Thyroid gland (tissue), 4 donors: ENCODE data around the gene ORM1. TPM values are rescaled to one million over a fixed set of nuclear protein-coding genes. Genes with fewer than 3 reads are reported as not detected.

Source experiments
- DNase-seq, 2 donors: peaks; one replicate each; pipeline ENCODE4 v3.0.0-alpha.2; 2019
- H3K27ac ChIP-seq, 3 donors: fragments of 200-600 bp; sonication (generic); 1 replicate in 2 of 3; 2 replicates in 1 of 3; pipeline ENCODE4 v1.5.1; 2016 to 2019; ENCODE audit warnings: mild to moderate bottlenecking in 1 of 3, moderate library complexity in 1 of 3
- H3K27me3 ChIP-seq: fragments of 200-600 bp; sonication (generic); one replicate; pipeline ENCODE4 v1.5.1; 2019
- H3K36me3 ChIP-seq, 2 donors: fragments of 200-600 bp; sonication (generic); one replicate each; pipeline ENCODE4 v1.5.1; 2016 to 2019
- H3K4me1 ChIP-seq, 2 donors: fragments of 200-600 bp; sonication (generic); one replicate each; pipeline ENCODE4 v1.5.1; 2017 to 2019
- H3K4me3 ChIP-seq, 3 donors: fragments of 200-600 bp; sonication (generic); replicated peaks in 1 of 3; 1 replicate in 2 of 3; 2 replicates in 1 of 3; pipeline ENCODE4 v1.5.1; 2016; ENCODE audit warnings: mild to moderate bottlenecking in 1 of 3
- H3K9me3 ChIP-seq: fragments of 200-600 bp; sonication (generic); one replicate; pipeline ENCODE4 v1.5.1; 2017
- POLR2A ChIP-seq, 2 donors: fragments of 450-650 bp; IDR thresholded peaks; one replicate each; pipeline ENCODE4 v1.6.1; 2017; ENCODE audit warnings: antibody characterized with exemption in 2 of 2, mild to moderate bottlenecking in 2 of 2, moderate library complexity in 1 of 2
- WGBS, 2 donors: methylation state at CpG; one replicate each; pipeline ENCODE4 v1.1.5; 2017; 5-methylcytosine and 5-hydroxymethylcytosine counted together
- intact Hi-C: fragments of 100-400 bp; cut with DNase I; formaldehyde crosslinking; loops from one replicate; pipeline ENCODE4 v1.15.1; 2023
- total RNA-seq, 4 donors: library from RNA; depleted of rRNA; stranded (reverse); fragments of >200 nt; gene quantifications; one replicate each; pipeline ENCODE4 v1.2.3, GENCODE V29; 2016
- TF ChIP-seq, protein P1 (sequence below), 6 experiments: fragments of 200-600 bp in 3 of 6; fragments of 450-650 bp in 3 of 6; sonication (generic) in 3 of 6; IDR thresholded peaks; one replicate each; pipeline ENCODE4 v1.5.1; 2016 to 2019; ENCODE audit warnings: antibody characterized with exemption in 6 of 6, mild to moderate bottlenecking in 2 of 6, inconsistent platforms in 1 of 6, moderate library complexity in 1 of 6

The ORM1 gene
- total RNA-seq, 4 donors from 2014 or later: not detected

- Histone ChIP-seq H3K36me3 (no peaks in the 10 kb centered on the region), H3K9me3 (no peaks in the 10 kb centered on the region), H3K4me1 (no peaks in the 10 kb centered on the region), H3K4me3 (no peak overlapping the region), H3K27me3 (no peaks in the 10 kb centered on the region), H3K27ac (no peak overlapping the region)
- TF ChIP-seq POLR2A (IDR thresholded peaks at IDR 0.05): no peak
- TF ChIP-seq, protein P1, sequence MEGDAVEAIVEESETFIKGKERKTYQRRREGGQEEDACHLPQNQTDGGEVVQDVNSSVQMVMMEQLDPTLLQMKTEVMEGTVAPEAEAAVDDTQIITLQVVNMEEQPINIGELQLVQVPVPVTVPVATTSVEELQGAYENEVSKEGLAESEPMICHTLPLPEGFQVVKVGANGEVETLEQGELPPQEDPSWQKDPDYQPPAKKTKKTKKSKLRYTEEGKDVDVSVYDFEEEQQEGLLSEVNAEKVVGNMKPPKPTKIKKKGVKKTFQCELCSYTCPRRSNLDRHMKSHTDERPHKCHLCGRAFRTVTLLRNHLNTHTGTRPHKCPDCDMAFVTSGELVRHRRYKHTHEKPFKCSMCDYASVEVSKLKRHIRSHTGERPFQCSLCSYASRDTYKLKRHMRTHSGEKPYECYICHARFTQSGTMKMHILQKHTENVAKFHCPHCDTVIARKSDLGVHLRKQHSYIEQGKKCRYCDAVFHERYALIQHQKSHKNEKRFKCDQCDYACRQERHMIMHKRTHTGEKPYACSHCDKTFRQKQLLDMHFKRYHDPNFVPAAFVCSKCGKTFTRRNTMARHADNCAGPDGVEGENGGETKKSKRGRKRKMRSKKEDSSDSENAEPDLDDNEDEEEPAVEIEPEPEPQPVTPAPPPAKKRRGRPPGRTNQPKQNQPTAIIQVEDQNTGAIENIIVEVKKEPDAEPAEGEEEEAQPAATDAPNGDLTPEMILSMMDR (IDR thresholded peaks at IDR 0.05): no peak
- 93 to 96% methylated on average over 10 of the region's 10 CpGs for WGBS, 2 donors
- intact Hi-C loops: no loop called here
- DNase-seq: no peak
Measured at GRCh38 chr9:114282104-114282485, 40.8 kb upstream of the ORM1 start.

- no peaks in the 10 kb centered on the region for H3K27me3 ChIP-seq
- no peak for DNase-seq
- no peak overlapping the region for H3K4me3 ChIP-seq
- H3K9me3 ChIP-seq: no peaks in the 10 kb centered on the region
- intact Hi-C loops: no loop called here
- H3K27ac ChIP-seq: no peak overlapping the region
- no peak for TF ChIP-seq POLR2A (IDR thresholded peaks at IDR 0.05)
- TF ChIP-seq, protein P1 (IDR thresholded peaks at IDR 0.05): no peak
- H3K4me1 ChIP-seq: no peaks in the 10 kb centered on the region
- 84 to 91% methylated on average over 6 of the region's 6 CpGs for WGBS, 2 donors
- H3K36me3 ChIP-seq: no peaks in the 10 kb centered on the region
Measured at GRCh38 chr9:114282507-114282906, 40.4 kb upstream of the ORM1 start.

GRCh38 chr9:114282926-114283325 is 40.0 kb upstream of the ORM1 start:
- WGBS, 2 donors: 72 to 73% methylated on average over 5 of the region's 5 CpGs
- H3K4me1 ChIP-seq: no peaks in the 10 kb centered on the region
- H3K9me3 ChIP-seq: no peaks in the 10 kb centered on the region
- no peak overlapping the region for H3K4me3 ChIP-seq
- H3K27ac ChIP-seq: no peak overlapping the region
- DNase-seq: no peak
- TF ChIP-seq POLR2A (IDR thresholded peaks at IDR 0.05): no peak
- TF ChIP-seq, protein P1 (IDR thresholded peaks at IDR 0.05): no peak
- H3K27me3 ChIP-seq: no peaks in the 10 kb centered on the region
- intact Hi-C loops: no loop called here
- H3K36me3 ChIP-seq: no peaks in the 10 kb centered on the region

DNA sequence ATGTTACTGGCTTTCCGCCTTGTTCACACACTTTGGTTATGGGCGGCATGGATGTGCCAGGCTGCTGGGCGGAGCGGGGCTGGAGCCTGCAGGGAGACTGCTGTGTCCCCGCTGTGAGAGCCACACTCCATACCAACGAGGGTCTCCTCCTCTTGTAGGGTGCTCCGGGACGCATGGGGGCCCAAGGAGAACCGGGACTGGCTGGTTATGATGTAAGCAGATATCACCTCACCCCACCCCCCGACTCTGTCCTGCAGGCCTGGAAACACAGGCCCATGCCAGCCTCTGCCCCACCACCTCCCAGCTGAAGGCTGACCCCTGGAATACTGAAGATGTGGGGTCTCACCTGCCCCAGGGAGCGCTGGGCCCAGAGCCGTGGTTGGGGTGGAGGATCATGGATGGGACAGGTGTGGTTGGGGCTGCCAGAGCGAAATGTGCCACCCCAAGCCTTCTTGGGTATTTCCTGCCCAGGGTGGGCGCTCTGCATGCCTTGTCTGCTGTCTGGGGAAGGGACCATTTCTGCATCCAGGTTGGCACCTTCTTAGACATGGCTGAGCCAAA is 39.3 kb upstream of the ORM1 start:
- Histone ChIP-seq H3K4me3 (no peak overlapping the region), H3K27me3 (no peaks in the 10 kb centered on the region), H3K27ac (no peak overlapping the region), H3K9me3 (no peaks in the 10 kb centered on the region), H3K36me3 (no peaks in the 10 kb centered on the region), H3K4me1 (no peaks in the 10 kb centered on the region)
- intact Hi-C loops: no loop called here
- WGBS, 2 donors: 87 to 93% methylated on average over 10 to 11 of the region's 14 CpGs
- TF ChIP-seq, protein P1 (IDR thresholded peaks at IDR 0.05): no peak
- TF ChIP-seq POLR2A (IDR thresholded peaks at IDR 0.05): no peak
- no peak for DNase-seq

- Histone ChIP-seq H3K36me3 (no peaks in the 10 kb centered on the region), H3K4me3 (no peak overlapping the region), H3K9me3 (no peaks in the 10 kb centered on the region), H3K27me3 (no peaks in the 10 kb centered on the region), H3K4me1 (no peaks in the 10 kb centered on the region), H3K27ac (no peak overlapping the region)
- intact Hi-C loops: loop anchor here (5.0 kb wide), 2 partner anchors 132 to 192 kb away; no protein-coding TSS in a partner anchor
- DNase-seq: no peak
- no peak for TF ChIP-seq POLR2A (IDR thresholded peaks at IDR 0.05)
- TF ChIP-seq, protein P1 (IDR thresholded peaks at IDR 0.05): no peak
- 88 to 92% methylated on average over 9 to 11 of the region's 11 CpGs for WGBS, 2 donors
Measured at GRCh38 chr9:114284316-114285060, 38.4 kb upstream of the ORM1 start.
